HCT116 (cell line): ENCODE data around the gene UBE2F.
"Not testable (repeated sequence)": the region's sequence is repeated elsewhere in the genome, so short reads cannot be mapped to it uniquely, and the experiment has no call there.

ENCODE experiments used
- CEBPB ChIP-seq: IDR thresholded peaks from 2 replicates; pipeline ENCODE4 v1.6.1; 2012; ENCODE audit warnings: low read depth
- POLR2A ChIP-seq: IDR thresholded peaks from 2 replicates; pipeline ENCODE4 v1.7.0; 2011; ENCODE audit warnings: borderline replicate concordance; ENCODE audit not compliant: insufficient read depth, insufficient read length; ENCODE audit errors: extremely low read depth
- POLR2AphosphoS5 ChIP-seq: IDR thresholded peaks from 2 replicates; pipeline ENCODE4 v1.6.1; 2011; ENCODE audit warnings: mild to moderate bottlenecking, low read depth, low read length, moderate library complexity
- RAD21 ChIP-seq: IDR thresholded peaks from 2 replicates; pipeline ENCODE4 v1.6.1; 2012; ENCODE audit warnings: low read depth, mild to moderate bottlenecking
- SRF ChIP-seq: IDR thresholded peaks from 2 replicates; pipeline ENCODE4 v1.6.1; 2012; ENCODE audit warnings: low read depth
- YY1 ChIP-seq: IDR thresholded peaks from 2 replicates; pipeline ENCODE4 v1.6.1; 2011; ENCODE audit warnings: low read length, low read depth, moderate library complexity, mild to moderate bottlenecking; ENCODE audit not compliant: insufficient replicate concordance; ENCODE audit errors: extremely low read depth
- TF ChIP-seq, protein P1 (sequence below), 3 experiments: fragments of 200-600 bp in 1 of 3; sonication (generic) in 1 of 3; IDR thresholded peaks in 2 of 3; conservative IDR thresholded peaks in 1 of 3; 2 replicates each; pipeline ENCODE4 v1.5.1; 2012 to 2017; ENCODE audit warnings: low read depth in 2 of 3, low read length in 2 of 3, antibody characterized with exemption in 1 of 3, borderline replicate concordance in 1 of 3, control low read depth in 1 of 3, mild to moderate bottlenecking in 1 of 3, mixed read lengths in 1 of 3, mixed run types in 1 of 3, moderate library complexity in 1 of 3; ENCODE audit not compliant: insufficient read depth in 1 of 3
- TF ChIP-seq, protein P2 (sequence below): IDR thresholded peaks from 2 replicates; pipeline ENCODE4 v1.6.1; 2012; ENCODE audit warnings: low read depth
- TF ChIP-seq, protein P3 (sequence below): IDR thresholded peaks from 2 replicates; pipeline ENCODE4 v1.6.1; 2012

DNA sequence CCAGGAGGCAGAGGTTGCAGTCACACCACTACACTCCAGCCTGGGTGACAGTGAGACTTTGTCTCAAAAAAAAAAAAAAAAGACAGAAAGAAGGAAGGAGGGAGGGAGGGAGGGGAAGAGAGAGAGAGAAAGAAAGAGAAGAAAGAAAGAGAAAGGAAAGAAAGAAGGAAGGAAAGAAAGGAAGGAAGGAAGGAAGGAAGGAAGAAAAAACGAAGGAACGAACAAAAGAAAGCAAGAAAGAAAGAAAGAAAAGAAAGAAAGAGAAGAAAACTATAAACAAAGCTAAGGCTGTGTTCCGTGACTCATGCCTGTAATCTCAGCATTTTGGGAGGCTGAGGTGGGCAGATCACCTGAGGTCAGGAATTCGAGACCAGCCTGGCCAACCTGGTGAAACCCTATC lies 15.5 kb upstream of the UBE2F start:
- TF ChIP-seq, protein P1, sequence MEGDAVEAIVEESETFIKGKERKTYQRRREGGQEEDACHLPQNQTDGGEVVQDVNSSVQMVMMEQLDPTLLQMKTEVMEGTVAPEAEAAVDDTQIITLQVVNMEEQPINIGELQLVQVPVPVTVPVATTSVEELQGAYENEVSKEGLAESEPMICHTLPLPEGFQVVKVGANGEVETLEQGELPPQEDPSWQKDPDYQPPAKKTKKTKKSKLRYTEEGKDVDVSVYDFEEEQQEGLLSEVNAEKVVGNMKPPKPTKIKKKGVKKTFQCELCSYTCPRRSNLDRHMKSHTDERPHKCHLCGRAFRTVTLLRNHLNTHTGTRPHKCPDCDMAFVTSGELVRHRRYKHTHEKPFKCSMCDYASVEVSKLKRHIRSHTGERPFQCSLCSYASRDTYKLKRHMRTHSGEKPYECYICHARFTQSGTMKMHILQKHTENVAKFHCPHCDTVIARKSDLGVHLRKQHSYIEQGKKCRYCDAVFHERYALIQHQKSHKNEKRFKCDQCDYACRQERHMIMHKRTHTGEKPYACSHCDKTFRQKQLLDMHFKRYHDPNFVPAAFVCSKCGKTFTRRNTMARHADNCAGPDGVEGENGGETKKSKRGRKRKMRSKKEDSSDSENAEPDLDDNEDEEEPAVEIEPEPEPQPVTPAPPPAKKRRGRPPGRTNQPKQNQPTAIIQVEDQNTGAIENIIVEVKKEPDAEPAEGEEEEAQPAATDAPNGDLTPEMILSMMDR (IDR thresholded peaks at IDR 0.05 in 2 of 3, conservative IDR thresholded peaks at IDR 0.05 in 1 of 3; ENCODE audit: borderline replicate concordance in 1 of 3, insufficient read depth in 1 of 3, low read depth in 2 of 3, low read length in 2 of 3): not testable (repeated sequence)
- TF ChIP-seq CEBPB, POLR2A, YY1, SRF, RAD21, POLR2AphosphoS5: not testable (repeated sequence)
- TF ChIP-seq, protein P2, sequence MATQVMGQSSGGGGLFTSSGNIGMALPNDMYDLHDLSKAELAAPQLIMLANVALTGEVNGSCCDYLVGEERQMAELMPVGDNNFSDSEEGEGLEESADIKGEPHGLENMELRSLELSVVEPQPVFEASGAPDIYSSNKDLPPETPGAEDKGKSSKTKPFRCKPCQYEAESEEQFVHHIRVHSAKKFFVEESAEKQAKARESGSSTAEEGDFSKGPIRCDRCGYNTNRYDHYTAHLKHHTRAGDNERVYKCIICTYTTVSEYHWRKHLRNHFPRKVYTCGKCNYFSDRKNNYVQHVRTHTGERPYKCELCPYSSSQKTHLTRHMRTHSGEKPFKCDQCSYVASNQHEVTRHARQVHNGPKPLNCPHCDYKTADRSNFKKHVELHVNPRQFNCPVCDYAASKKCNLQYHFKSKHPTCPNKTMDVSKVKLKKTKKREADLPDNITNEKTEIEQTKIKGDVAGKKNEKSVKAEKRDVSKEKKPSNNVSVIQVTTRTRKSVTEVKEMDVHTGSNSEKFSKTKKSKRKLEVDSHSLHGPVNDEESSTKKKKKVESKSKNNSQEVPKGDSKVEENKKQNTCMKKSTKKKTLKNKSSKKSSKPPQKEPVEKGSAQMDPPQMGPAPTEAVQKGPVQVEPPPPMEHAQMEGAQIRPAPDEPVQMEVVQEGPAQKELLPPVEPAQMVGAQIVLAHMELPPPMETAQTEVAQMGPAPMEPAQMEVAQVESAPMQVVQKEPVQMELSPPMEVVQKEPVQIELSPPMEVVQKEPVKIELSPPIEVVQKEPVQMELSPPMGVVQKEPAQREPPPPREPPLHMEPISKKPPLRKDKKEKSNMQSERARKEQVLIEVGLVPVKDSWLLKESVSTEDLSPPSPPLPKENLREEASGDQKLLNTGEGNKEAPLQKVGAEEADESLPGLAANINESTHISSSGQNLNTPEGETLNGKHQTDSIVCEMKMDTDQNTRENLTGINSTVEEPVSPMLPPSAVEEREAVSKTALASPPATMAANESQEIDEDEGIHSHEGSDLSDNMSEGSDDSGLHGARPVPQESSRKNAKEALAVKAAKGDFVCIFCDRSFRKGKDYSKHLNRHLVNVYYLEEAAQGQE: not testable (repeated sequence)
- TF ChIP-seq, protein P3, sequence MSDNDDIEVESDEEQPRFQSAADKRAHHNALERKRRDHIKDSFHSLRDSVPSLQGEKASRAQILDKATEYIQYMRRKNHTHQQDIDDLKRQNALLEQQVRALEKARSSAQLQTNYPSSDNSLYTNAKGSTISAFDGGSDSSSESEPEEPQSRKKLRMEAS: not testable (repeated sequence)
